Mesenchymal stem cell (in vitro differentiated cells and primary cell): ENCODE data around the gene TMEM225B.

ENCODE experiments used
- DNase-seq: peaks from one replicate; pipeline ENCODE4 v3.0.0-alpha.2; 2013
- H2AFZ ChIP-seq: one replicate; pipeline ENCODE4 v1.6.1; 2013; ENCODE audit warnings: low read depth, mild to moderate bottlenecking, control low read depth, inconsistent platforms, low read length, moderate library complexity
- H2AK5ac ChIP-seq: 2 replicates; pipeline ENCODE4 v1.6.1; 2013; ENCODE audit warnings: low read length, moderate library complexity, mild to moderate bottlenecking, inconsistent platforms; ENCODE audit not compliant: severe bottlenecking
- H2BK120ac ChIP-seq: one replicate; pipeline ENCODE4 v1.6.1; 2013; ENCODE audit warnings: low read depth, mild to moderate bottlenecking, inconsistent platforms, low read length, moderate library complexity
- H2BK12ac ChIP-seq, 2 experiments: one replicate each; pipeline ENCODE4 v1.6.1; 2013; ENCODE audit warnings: inconsistent platforms in 2 of 2, low read length in 2 of 2, mild to moderate bottlenecking in 2 of 2, moderate library complexity in 2 of 2, control low read depth in 1 of 2
- H2BK15ac ChIP-seq: one replicate; pipeline ENCODE4 v1.6.1; 2013; ENCODE audit warnings: mild to moderate bottlenecking, low read depth, inconsistent platforms; ENCODE audit not compliant: poor library complexity, severe bottlenecking
- H2BK5ac ChIP-seq: 2 replicates; pipeline ENCODE4 v1.6.1; 2013; ENCODE audit warnings: low read depth, mild to moderate bottlenecking, low read length, control low read depth, inconsistent platforms; ENCODE audit not compliant: poor library complexity, severe bottlenecking
- H3K14ac ChIP-seq, 2 experiments: one replicate each; pipeline ENCODE4 v1.6.1; 2013; ENCODE audit warnings: inconsistent platforms in 2 of 2, low read length in 2 of 2, control low read depth in 1 of 2, mild to moderate bottlenecking in 1 of 2, moderate library complexity in 1 of 2
- H3K18ac ChIP-seq, 2 experiments: one replicate each; pipeline ENCODE4 v1.6.1; 2013; ENCODE audit warnings: inconsistent platforms in 2 of 2, low read length in 2 of 2, control low read depth in 1 of 2, low read depth in 1 of 2, mild to moderate bottlenecking in 1 of 2
- H3K23ac ChIP-seq, 2 experiments: one replicate each; pipeline ENCODE4 v1.6.1; 2013; ENCODE audit warnings: inconsistent platforms in 2 of 2, low read length in 2 of 2, mild to moderate bottlenecking in 2 of 2, moderate library complexity in 2 of 2, control low read depth in 1 of 2
- H3K27ac ChIP-seq: 2 replicates; pipeline ENCODE4 v1.5.1; 2013; ENCODE audit warnings: mild to moderate bottlenecking, moderate library complexity, low read length, control low read depth, inconsistent platforms; ENCODE audit not compliant: poor library complexity, severe bottlenecking
- H3K27me3 ChIP-seq, 2 experiments: 2 replicates each; pipeline versions ENCODE4 v1.6.1 to v1.7.0; 2013; ENCODE audit warnings: low read length in 2 of 2, mild to moderate bottlenecking in 2 of 2, moderate library complexity in 2 of 2, control low read depth in 1 of 2, inconsistent platforms in 1 of 2; ENCODE audit not compliant: control insufficient read depth in 1 of 2, insufficient read depth in 1 of 2
- H3K36me3 ChIP-seq, 2 experiments: 2 replicates each; pipeline versions ENCODE4 v1.6.1 to v1.7.0; 2013; ENCODE audit warnings: low read length in 2 of 2, control low read depth in 1 of 2, inconsistent platforms in 1 of 2, low read depth in 1 of 2, mild to moderate bottlenecking in 1 of 2; ENCODE audit not compliant: insufficient read depth in 2 of 2, control insufficient read depth in 1 of 2
- H3K4ac ChIP-seq, 2 experiments: one replicate each; pipeline ENCODE4 v1.6.1; 2013; ENCODE audit warnings: inconsistent platforms in 2 of 2, low read length in 2 of 2, mild to moderate bottlenecking in 2 of 2, moderate library complexity in 2 of 2, control low read depth in 1 of 2, low read depth in 1 of 2
- H3K4me1 ChIP-seq: 2 replicates; pipeline ENCODE4 v1.6.1; 2013; ENCODE audit warnings: low read depth, low read length, control low read depth; ENCODE audit not compliant: control insufficient read depth, insufficient read depth
- H3K4me2 ChIP-seq: 2 replicates; pipeline ENCODE4 v1.6.1; 2013; ENCODE audit warnings: low read length, mild to moderate bottlenecking, inconsistent platforms; ENCODE audit not compliant: poor library complexity, severe bottlenecking
- H3K4me3 ChIP-seq, 2 experiments: 2 replicates each; pipeline versions ENCODE4 v1.5.1 to v1.7.0; 2013; ENCODE audit warnings: low read length in 2 of 2, mild to moderate bottlenecking in 2 of 2, control low read depth in 1 of 2, low read depth in 1 of 2; ENCODE audit not compliant: insufficient read depth in 1 of 2
- H3K79me1 ChIP-seq: replicated peaks from 2 replicates; pipeline ENCODE4 v1.6.1; 2013; ENCODE audit warnings: mild to moderate bottlenecking, control low read depth, low read length, inconsistent platforms; ENCODE audit not compliant: poor library complexity, severe bottlenecking
- H3K9ac ChIP-seq: 2 replicates; pipeline ENCODE4 v1.7.0; 2013; ENCODE audit warnings: mild to moderate bottlenecking, low read length, moderate library complexity
- H3K9me3 ChIP-seq: 2 replicates; pipeline ENCODE4 v1.7.0; 2013; ENCODE audit warnings: mild to moderate bottlenecking, low read length; ENCODE audit not compliant: control insufficient read depth
- H4K8ac ChIP-seq: one replicate; pipeline ENCODE4 v1.6.1; 2013; ENCODE audit warnings: inconsistent platforms, mild to moderate bottlenecking, low read length, moderate library complexity
- H4K91ac ChIP-seq: one replicate; pipeline ENCODE4 v1.6.1; 2013; ENCODE audit warnings: mild to moderate bottlenecking, low read length, inconsistent platforms
- WGBS: methylation state at CpG from one replicate; pipeline ENCODE4 v1.1.7; 2013; ENCODE audit warnings: mixed read lengths; 5-methylcytosine and 5-hydroxymethylcytosine counted together

TMEM225B gene

GRCh38 chr7:99645590-99645989 is 47.5 kb downstream of the TMEM225B start:
- Histone ChIP-seq H2BK15ac (no peak overlapping the region), H2BK12ac (no peak overlapping the region), H3K36me3 (peaks cover 6 to 12% of the 10 kb centered on the region in 2 experiments), H3K27me3 (no peaks in the 10 kb centered on the region), H4K8ac (no peak overlapping the region), H2BK5ac (no peak overlapping the region), H4K91ac (no peak overlapping the region), H3K23ac (no peak overlapping the region), H3K79me1 (peaks cover 2% of the 10 kb centered on the region), H3K4me2 (no peak overlapping the region), H3K9me3 (no peaks in the 10 kb centered on the region), H2AFZ (no peak overlapping the region), H3K18ac (no peak overlapping the region), H3K9ac (no peak overlapping the region), H3K4me1 (no peaks in the 10 kb centered on the region), H2AK5ac (no peak overlapping the region), H3K4me3 (no peak overlapping the region), H3K27ac (no peak overlapping the region), H3K4ac (no peak overlapping the region), H3K14ac (no peak overlapping the region), H2BK120ac (no peak overlapping the region)
- no peak for DNase-seq
- WGBS = 100% methylated on average over 1 of the region's 1 CpG

GRCh38 chr7:99648843-99649242 is 50.8 kb downstream of the TMEM225B start:
- no peak overlapping the region for H2BK12ac ChIP-seq
- peak overlapping the region in 1 of 2 experiments; percentile 60 for H3K23ac ChIP-seq
- H2BK5ac ChIP-seq = no peak overlapping the region
- H3K27me3 ChIP-seq = no peaks in the 10 kb centered on the region
- peaks cover 4% of the 10 kb centered on the region for H3K79me1 ChIP-seq
- WGBS = 90% methylated on average over 2 of the region's 2 CpGs
- H3K4me2 ChIP-seq = no peak overlapping the region
- H3K9me3 ChIP-seq = no peaks in the 10 kb centered on the region
- H3K4me1 ChIP-seq = no peaks in the 10 kb centered on the region
- no peak overlapping the region for H4K91ac ChIP-seq
- no peak overlapping the region for H3K4ac ChIP-seq
- H3K36me3 ChIP-seq = peaks cover 2 to 17% of the 10 kb centered on the region in 2 experiments
- no peak overlapping the region for H3K18ac ChIP-seq
- H2AFZ ChIP-seq = no peak overlapping the region
- H2AK5ac ChIP-seq = no peak overlapping the region
- DNase-seq = no peak
- no peak overlapping the region for H3K14ac ChIP-seq
- H2BK120ac ChIP-seq = no peak overlapping the region
- no peak overlapping the region for H3K27ac ChIP-seq
- H3K4me3 ChIP-seq = no peak overlapping the region
- H3K9ac ChIP-seq = no peak overlapping the region
- no peak overlapping the region for H2BK15ac ChIP-seq
- no peak overlapping the region for H4K8ac ChIP-seq

DNA sequence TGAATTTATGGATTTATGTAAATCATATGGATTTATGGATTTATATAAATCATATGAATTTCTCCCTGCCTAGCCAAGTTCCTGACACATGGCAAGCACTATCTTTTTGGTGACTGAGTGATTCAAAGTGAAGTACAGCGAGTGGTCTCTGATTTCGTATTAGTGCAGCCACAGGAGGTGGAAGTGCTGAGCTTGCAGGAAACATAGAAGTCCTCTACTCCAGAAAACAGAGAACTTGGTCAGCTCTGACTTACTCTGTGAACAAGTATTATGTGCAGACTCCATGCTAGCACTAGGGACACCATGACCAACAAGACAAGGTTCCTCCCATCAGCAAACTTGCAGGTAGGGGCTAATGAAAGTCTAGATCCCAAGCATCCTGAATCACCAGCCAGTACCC is 53.2 kb downstream of the TMEM225B start:
- no peak overlapping the region for H2BK120ac ChIP-seq
- no peak overlapping the region for H2AK5ac ChIP-seq
- no peak overlapping the region for H3K23ac ChIP-seq
- no peaks in the 10 kb centered on the region for H3K27me3 ChIP-seq
- no peak overlapping the region for H3K14ac ChIP-seq
- H2AFZ ChIP-seq = no peak overlapping the region
- WGBS = 100% methylated on average over 2 of the region's 2 CpGs
- H2BK5ac ChIP-seq = no peak overlapping the region
- no peak overlapping the region for H3K18ac ChIP-seq
- H3K36me3 ChIP-seq = peaks cover 0 to 9% of the 10 kb centered on the region in 2 experiments
- no peaks in the 10 kb centered on the region for H3K9me3 ChIP-seq
- no peak overlapping the region for H2BK12ac ChIP-seq
- no peak overlapping the region for H3K27ac ChIP-seq
- no peak overlapping the region for H3K9ac ChIP-seq
- H3K4ac ChIP-seq = no peak overlapping the region
- no peak overlapping the region for H3K4me3 ChIP-seq
- H2BK15ac ChIP-seq = no peak overlapping the region
- H4K8ac ChIP-seq = no peak overlapping the region
- no peak overlapping the region for H4K91ac ChIP-seq
- DNase-seq = no peak
- no peaks in the 10 kb centered on the region for H3K4me1 ChIP-seq
- peaks cover 4% of the 10 kb centered on the region for H3K79me1 ChIP-seq
- no peak overlapping the region for H3K4me2 ChIP-seq

DNA sequence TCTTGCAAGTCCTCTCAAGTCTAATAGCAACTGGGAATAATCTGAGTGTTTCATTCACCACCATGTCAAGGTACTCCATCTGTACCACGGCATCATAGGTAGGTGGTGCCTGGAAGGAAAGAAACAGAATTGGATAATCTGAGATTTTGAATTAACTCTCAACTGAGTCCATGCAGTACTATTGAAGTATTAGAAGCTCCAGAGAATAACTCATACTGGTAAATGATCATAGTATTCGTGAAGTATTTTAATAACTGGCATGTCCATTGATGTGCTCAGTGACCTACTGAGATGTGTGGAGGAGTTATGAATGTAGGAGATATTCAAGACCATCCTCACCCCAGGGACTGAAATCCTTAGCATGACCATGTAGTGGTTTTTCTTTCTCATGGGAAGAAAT is 54.6 kb downstream of the TMEM225B start:
- no peak overlapping the region for H2AK5ac ChIP-seq
- H3K27ac ChIP-seq = no peak overlapping the region
- H3K4me2 ChIP-seq = no peak overlapping the region
- no peak overlapping the region for H2BK15ac ChIP-seq
- H3K27me3 ChIP-seq = no peaks in the 10 kb centered on the region
- no peak overlapping the region for H2BK120ac ChIP-seq
- H2BK12ac ChIP-seq = no peak overlapping the region
- H3K9ac ChIP-seq = no peak overlapping the region
- no peaks in the 10 kb centered on the region for H3K4me1 ChIP-seq
- H2BK5ac ChIP-seq = no peak overlapping the region
- no peak for DNase-seq
- no peak overlapping the region for H4K91ac ChIP-seq
- no peak overlapping the region for H3K14ac ChIP-seq
- no peaks in the 10 kb centered on the region for H3K9me3 ChIP-seq
- H2AFZ ChIP-seq = no peak overlapping the region
- H3K79me1 ChIP-seq = peaks cover 4% of the 10 kb centered on the region
- H3K18ac ChIP-seq = no peak overlapping the region
- no peak overlapping the region for H3K4me3 ChIP-seq
- no peak overlapping the region for H4K8ac ChIP-seq
- WGBS = 92% methylated on average over 2 of the region's 2 CpGs
- H3K36me3 ChIP-seq = peaks cover 0 to 9% of the 10 kb centered on the region in 2 experiments
- no peak overlapping the region for H3K23ac ChIP-seq
- H3K4ac ChIP-seq = no peak overlapping the region
